Trophoblast cell (in vitro differentiated cells and primary cell): Measurements from ENCODE around the gene DUSP9.

ENCODE experiments used
- DNase-seq, 2 donors: peaks; one replicate each; pipeline ENCODE4 v3.0.0-alpha.2; 2016
- H2AFZ ChIP-seq: 2 replicates; pipeline ENCODE4 v1.6.1; 2013; ENCODE audit warnings: low read length, moderate library complexity, mild to moderate bottlenecking; ENCODE audit not compliant: insufficient read depth, poor library complexity
- H2AK5ac ChIP-seq: 2 replicates; pipeline ENCODE4 v1.6.1; 2013; ENCODE audit warnings: mild to moderate bottlenecking, low read length
- H2BK120ac ChIP-seq: 2 replicates; pipeline ENCODE4 v1.6.1; 2013; ENCODE audit warnings: low read length, mild to moderate bottlenecking, moderate library complexity; ENCODE audit not compliant: insufficient read depth, poor library complexity
- H2BK12ac ChIP-seq: 2 replicates; pipeline ENCODE4 v1.6.1; 2013; ENCODE audit warnings: mild to moderate bottlenecking, low read length, moderate library complexity
- H2BK5ac ChIP-seq: 2 replicates; pipeline ENCODE4 v1.6.1; 2013; ENCODE audit warnings: low read length, low read depth, moderate library complexity, mild to moderate bottlenecking; ENCODE audit not compliant: poor library complexity
- H3K14ac ChIP-seq: 2 replicates; pipeline ENCODE4 v1.6.1; 2013; ENCODE audit warnings: mild to moderate bottlenecking, low read length
- H3K18ac ChIP-seq: 2 replicates; pipeline ENCODE4 v1.6.1; 2013; ENCODE audit warnings: mild to moderate bottlenecking, low read length
- H3K23ac ChIP-seq: 2 replicates; pipeline ENCODE4 v1.6.1; 2013; ENCODE audit warnings: low read length
- H3K27ac ChIP-seq: 2 replicates; pipeline ENCODE4 v1.5.1; 2013; ENCODE audit warnings: low read depth, mild to moderate bottlenecking, inconsistent platforms, low read length, moderate library complexity
- H3K27me3 ChIP-seq: 2 replicates; pipeline ENCODE4 v1.6.1; 2013; ENCODE audit warnings: inconsistent platforms, mild to moderate bottlenecking, low read length, moderate library complexity; ENCODE audit not compliant: insufficient read depth
- H3K36me3 ChIP-seq, 2 experiments: 1 replicate in 1 of 2; 2 replicates in 1 of 2; pipeline ENCODE4 v1.6.1; 2013; ENCODE audit warnings: low read length in 2 of 2, mild to moderate bottlenecking in 2 of 2, moderate library complexity in 1 of 2; ENCODE audit not compliant: insufficient read depth in 2 of 2, control insufficient read depth in 1 of 2
- H3K4ac ChIP-seq: 2 replicates; pipeline ENCODE4 v1.6.1; 2013; ENCODE audit warnings: low read depth, mild to moderate bottlenecking, low read length, moderate library complexity
- H3K4me1 ChIP-seq, 2 experiments: 1 replicate in 1 of 2; 2 replicates in 1 of 2; pipeline ENCODE4 v1.6.1; 2013; ENCODE audit warnings: low read length in 2 of 2, mild to moderate bottlenecking in 2 of 2, moderate library complexity in 1 of 2; ENCODE audit not compliant: insufficient read depth in 2 of 2, control insufficient read depth in 1 of 2
- H3K4me2 ChIP-seq: 2 replicates; pipeline ENCODE4 v1.6.1; 2013; ENCODE audit warnings: inconsistent platforms, mild to moderate bottlenecking, low read length, moderate library complexity
- H3K4me3 ChIP-seq: 2 replicates; pipeline ENCODE4 v1.5.1; 2013; ENCODE audit warnings: mild to moderate bottlenecking, low read depth, low read length, inconsistent platforms
- H3K79me1 ChIP-seq: one replicate; pipeline ENCODE4 v1.6.1; 2013; ENCODE audit warnings: low read length
- H3K79me2 ChIP-seq: 2 replicates; pipeline ENCODE4 v1.6.1; 2013; ENCODE audit warnings: low read length, mild to moderate bottlenecking; ENCODE audit not compliant: control insufficient read depth, insufficient read depth, poor library complexity
- H3K9ac ChIP-seq: 2 replicates; pipeline ENCODE4 v1.6.1; 2013; ENCODE audit warnings: mild to moderate bottlenecking, low read length
- H3K9me3 ChIP-seq: 2 replicates; pipeline ENCODE4 v1.6.1; 2013; ENCODE audit warnings: low read depth, mild to moderate bottlenecking, control low read depth, inconsistent platforms, low read length; ENCODE audit not compliant: insufficient read depth
- H4K12ac ChIP-seq: 2 replicates; pipeline ENCODE4 v1.6.1; 2013; ENCODE audit warnings: low read depth, mild to moderate bottlenecking, low read length, moderate library complexity
- H4K8ac ChIP-seq: 2 replicates; pipeline ENCODE4 v1.6.1; 2013; ENCODE audit warnings: low read depth, mild to moderate bottlenecking, low read length, moderate library complexity
- H4K91ac ChIP-seq: one replicate; pipeline ENCODE4 v1.6.1; 2013; ENCODE audit warnings: low read depth, mild to moderate bottlenecking, low read length, moderate library complexity
- WGBS: extraction: QIAGEN DNeasy Blood & Tissue Kit; methylation state at CpG from one replicate; pipeline ENCODE4 v1.1.7; 2013; ENCODE audit warnings: missing lambda C conversion rate; ENCODE audit not compliant: insufficient read length, insufficient coverage; ENCODE audit errors: extremely low coverage; 5-methylcytosine and 5-hydroxymethylcytosine counted together

Gene DUSP9

GRCh38 chrX:153638436-153639176 lies 8.4 kb upstream of the DUSP9 start:
- Histone ChIP-seq H3K27me3 (peaks cover 23% of the 10 kb centered on the region), H3K9me3 (peaks cover 2% of the 10 kb centered on the region), H3K79me2 (no peaks in the 10 kb centered on the region), H3K36me3 (no peaks in the 10 kb centered on the region), H3K18ac (no peak overlapping the region), H3K4me2 (no peak overlapping the region), H3K4ac (no peak overlapping the region), H2BK12ac (no peak overlapping the region), H3K27ac (no peak overlapping the region), H3K14ac (no peak overlapping the region), H4K8ac (no peak overlapping the region), H3K9ac (no peak overlapping the region), H2AK5ac (no peak overlapping the region), H2BK120ac (no peak overlapping the region), H3K4me1 (no peaks in the 10 kb centered on the region), H3K79me1 (no peaks in the 10 kb centered on the region), H4K91ac (no peak overlapping the region), H3K4me3 (no peak overlapping the region), H4K12ac (no peak overlapping the region), H2BK5ac (no peak overlapping the region), H3K23ac (no peak overlapping the region), H2AFZ (no peak overlapping the region)
- DNase-seq = no peak
- WGBS = no CpG with 5 or more reads among the region's 20 CpGs

GRCh38 chrX:153639177-153640044 lies 7.6 kb upstream of the DUSP9 start:
- no peak overlapping the region for H3K4ac ChIP-seq
- H2BK12ac ChIP-seq = no peak overlapping the region
- no peak overlapping the region for H3K23ac ChIP-seq
- H3K14ac ChIP-seq = no peak overlapping the region
- H3K27me3 ChIP-seq = peaks cover 29% of the 10 kb centered on the region
- no peak overlapping the region for H4K8ac ChIP-seq
- no CpG with 5 or more reads among the region's 28 CpGs for WGBS
- no peak for DNase-seq
- H3K79me1 ChIP-seq = no peaks in the 10 kb centered on the region
- no peak overlapping the region for H4K91ac ChIP-seq
- H3K9me3 ChIP-seq = peaks cover 2% of the 10 kb centered on the region
- no peaks in the 10 kb centered on the region for H3K79me2 ChIP-seq
- H3K27ac ChIP-seq = no peak overlapping the region
- no peak overlapping the region for H3K18ac ChIP-seq
- peaks cover 2 to 3% of the 10 kb centered on the region in 2 experiments for H3K4me1 ChIP-seq
- no peak overlapping the region for H2BK5ac ChIP-seq
- H3K36me3 ChIP-seq = no peaks in the 10 kb centered on the region
- H4K12ac ChIP-seq = no peak overlapping the region
- no peak overlapping the region for H2BK120ac ChIP-seq
- H3K9ac ChIP-seq = no peak overlapping the region
- no peak overlapping the region for H3K4me2 ChIP-seq
- H3K4me3 ChIP-seq = no peak overlapping the region
- no peak overlapping the region for H2AK5ac ChIP-seq
- no peak overlapping the region for H2AFZ ChIP-seq

GRCh38 chrX:153640045-153640686 lies 6.8 kb upstream of the DUSP9 start:
- Histone ChIP-seq H3K9me3 (no peaks in the 10 kb centered on the region), H2BK5ac (no peak overlapping the region), H3K18ac (no peak overlapping the region), H3K79me2 (no peaks in the 10 kb centered on the region), H3K36me3 (no peaks in the 10 kb centered on the region), H3K27ac (no peak overlapping the region), H3K4ac (no peak overlapping the region), H4K12ac (no peak overlapping the region), H3K4me3 (no peak overlapping the region), H3K4me2 (no peak overlapping the region), H2BK120ac (no peak overlapping the region), H3K27me3 (peaks cover 36% of the 10 kb centered on the region), H4K91ac (no peak overlapping the region), H2AK5ac (no peak overlapping the region), H3K79me1 (no peaks in the 10 kb centered on the region), H3K9ac (no peak overlapping the region), H2AFZ (no peak overlapping the region), H2BK12ac (no peak overlapping the region), H3K14ac (no peak overlapping the region), H4K8ac (no peak overlapping the region), H3K4me1 (peaks cover 2 to 3% of the 10 kb centered on the region in 2 experiments), H3K23ac (no peak overlapping the region)
- DNase-seq = no peak
- WGBS = no CpG with 5 or more reads among the region's 23 CpGs

- Histone ChIP-seq H3K79me2 (no peaks in the 10 kb centered on the region), H3K18ac (no peak overlapping the region), H3K4me3 (no peak overlapping the region), H3K14ac (no peak overlapping the region), H3K36me3 (no peaks in the 10 kb centered on the region), H3K23ac (no peak overlapping the region), H3K27me3 (peaks cover 41% of the 10 kb centered on the region), H4K91ac (no peak overlapping the region), H2AFZ (no peak overlapping the region), H3K9ac (no peak overlapping the region), H2BK12ac (no peak overlapping the region), H2BK120ac (no peak overlapping the region), H2BK5ac (no peak overlapping the region), H4K8ac (no peak overlapping the region), H3K9me3 (no peaks in the 10 kb centered on the region), H3K27ac (no peak overlapping the region), H3K4me2 (no peak overlapping the region), H3K79me1 (no peaks in the 10 kb centered on the region), H3K4ac (no peak overlapping the region), H4K12ac (no peak overlapping the region), H3K4me1 (peaks cover 2 to 3% of the 10 kb centered on the region in 2 experiments), H2AK5ac (no peak overlapping the region)
- WGBS = no CpG with 5 or more reads among the region's 26 CpGs
- DNase-seq = peak in 1 of 2 donors; percentile 34
These were observed 6.0 kb upstream of the DUSP9 start for GRCh38 chrX:153640736-153641575.
